NT2/D1 (cell line): ENCODE measurements around the gene PHAX.

ENCODE experiments used
- YY1 ChIP-seq: IDR thresholded peaks from 2 replicates; pipeline ENCODE4 v1.6.1; 2011; ENCODE audit not compliant: insufficient read length, insufficient read depth
- ZNF274 ChIP-seq: IDR thresholded peaks from 2 replicates; pipeline ENCODE4 v1.6.1; 2011; ENCODE audit warnings: mild to moderate bottlenecking, low read depth, low read length

DNA sequence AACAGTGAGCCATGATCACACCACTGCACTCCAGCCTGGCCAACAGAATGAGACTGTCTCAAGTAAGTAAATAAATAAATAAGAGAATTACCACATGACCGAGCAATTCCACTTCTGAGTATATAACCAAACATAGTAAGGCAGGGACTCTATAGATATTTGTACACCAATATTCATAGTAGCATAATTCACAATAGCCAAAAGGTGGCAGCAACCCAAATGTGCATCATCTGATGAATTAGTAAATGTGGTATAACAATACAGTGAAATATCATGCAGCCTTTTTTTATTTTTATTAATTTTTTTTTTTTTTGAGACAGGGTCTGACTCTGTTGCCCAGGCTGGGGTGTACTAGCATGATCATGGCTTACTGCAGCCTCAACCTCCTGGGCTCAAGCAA, 38.8 kb upstream of the PHAX start:
- TF ChIP-seq YY1 (no peak), ZNF274 (no peak)
